Dendritic cell treated with granulocyte-macrophage colony-stimulating factor and Interleukin-4, amounts not matched to agents 40 ng/mL and 50 ng/mL, for 4 days (primary cell): ENCODE measurements around the gene VEPH1.

Source experiments
- H3K27ac Mint-ChIP-seq: one replicate; pipeline ENCODE4 v1.8.0; 2022; ENCODE audit warnings: mild to moderate bottlenecking, mixed read lengths
- H3K27me3 Mint-ChIP-seq: one replicate; pipeline ENCODE4 v1.8.0; 2022; ENCODE audit warnings: mild to moderate bottlenecking, mixed read lengths
- H3K36me3 Mint-ChIP-seq: one replicate; pipeline ENCODE4 v1.8.0; 2022; ENCODE audit warnings: low read depth, mixed read lengths
- H3K4me1 Mint-ChIP-seq: one replicate; pipeline ENCODE4 v1.8.0; 2022; ENCODE audit warnings: low read depth, mixed read lengths
- H3K4me3 Mint-ChIP-seq: one replicate; pipeline ENCODE4 v1.8.0; 2022; ENCODE audit warnings: mild to moderate bottlenecking, moderate library complexity, mixed read lengths
- H3K9me3 Mint-ChIP-seq: one replicate; pipeline ENCODE4 v1.8.0; 2022; ENCODE audit warnings: mixed read lengths
- intact Hi-C: fragments of 100-400 bp; cut with micrococcal nuclease; formaldehyde crosslinking; loops from one replicate; pipeline ENCODE4 v1.15.0; 2022

The VEPH1 gene

GRCh38 chr3:157513585-157513984 lies 10.4 kb upstream of the VEPH1 start:
- Mint-ChIP-seq H3K4me3 (no peak overlapping the region), H3K27me3 (no peaks in the 10 kb centered on the region), H3K9me3 (no peaks in the 10 kb centered on the region), H3K27ac (no peak overlapping the region), H3K4me1 (no peaks in the 10 kb centered on the region), H3K36me3 (no peaks in the 10 kb centered on the region)
- intact Hi-C loops: no loop called here

GRCh38 chr3:157512534-157512933 lies 9.3 kb upstream of the VEPH1 start:
- intact Hi-C loops: no loop called here
- H3K27ac Mint-ChIP-seq: no peak overlapping the region
- no peaks in the 10 kb centered on the region for H3K4me1 Mint-ChIP-seq
- H3K36me3 Mint-ChIP-seq: no peaks in the 10 kb centered on the region
- no peaks in the 10 kb centered on the region for H3K27me3 Mint-ChIP-seq
- H3K9me3 Mint-ChIP-seq: no peaks in the 10 kb centered on the region
- H3K4me3 Mint-ChIP-seq: no peak overlapping the region

- no peaks in the 10 kb centered on the region for H3K36me3 Mint-ChIP-seq
- no peaks in the 10 kb centered on the region for H3K27me3 Mint-ChIP-seq
- H3K27ac Mint-ChIP-seq: no peak overlapping the region
- H3K4me1 Mint-ChIP-seq: no peaks in the 10 kb centered on the region
- H3K4me3 Mint-ChIP-seq: no peak overlapping the region
- no peaks in the 10 kb centered on the region for H3K9me3 Mint-ChIP-seq
- intact Hi-C loops: no loop called here
These were observed 5.2 kb upstream of the VEPH1 start for GRCh38 chr3:157508461-157508860.

DNA sequence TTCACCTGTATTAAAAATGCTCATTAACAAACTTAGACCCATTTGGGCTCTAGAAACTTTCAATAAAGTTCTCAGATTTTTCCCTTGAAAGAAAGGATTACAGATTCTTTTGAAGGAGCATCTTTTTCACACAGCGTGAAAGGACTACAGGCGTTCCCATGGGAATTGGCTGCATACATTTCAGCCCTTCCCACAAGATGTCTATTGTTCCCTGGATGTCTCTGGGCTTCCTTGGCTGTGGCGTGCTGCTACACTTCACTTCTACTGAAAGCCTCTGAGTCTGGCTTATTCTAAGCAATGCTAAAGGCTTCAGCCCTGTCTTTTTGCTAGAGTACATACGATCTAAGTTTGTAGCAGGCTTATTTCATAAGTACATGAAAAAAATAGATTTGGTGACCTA lies 1.4 kb downstream of the VEPH1 start:
- no peaks in the 10 kb centered on the region for H3K36me3 Mint-ChIP-seq
- no peaks in the 10 kb centered on the region for H3K9me3 Mint-ChIP-seq
- H3K4me1 Mint-ChIP-seq: peaks cover 9% of the 10 kb centered on the region
- intact Hi-C loops: no loop called here
- peaks cover 34% of the 10 kb centered on the region for H3K27me3 Mint-ChIP-seq
- no peak overlapping the region for H3K27ac Mint-ChIP-seq
- no peak overlapping the region for H3K4me3 Mint-ChIP-seq

GRCh38 chr3:157500232-157500631 lies 3.0 kb downstream of the VEPH1 start:
- Mint-ChIP-seq H3K9me3 (no peaks in the 10 kb centered on the region), H3K4me1 (peaks cover 9% of the 10 kb centered on the region), H3K36me3 (no peaks in the 10 kb centered on the region), H3K27me3 (peaks cover 40% of the 10 kb centered on the region), H3K4me3 (no peak overlapping the region), H3K27ac (no peak overlapping the region)
- intact Hi-C loops: no loop called here

- Mint-ChIP-seq H3K27me3 (peaks cover 42% of the 10 kb centered on the region), H3K27ac (no peak overlapping the region), H3K9me3 (no peaks in the 10 kb centered on the region), H3K4me3 (peak overlapping the region; percentile 53), H3K36me3 (no peaks in the 10 kb centered on the region), H3K4me1 (peaks cover 9% of the 10 kb centered on the region)
- intact Hi-C loops: loop anchor here (10.0 kb wide), 1 partner anchor 145 kb away; no protein-coding TSS in a partner anchor
These were observed 3.8 kb downstream of the VEPH1 start for GRCh38 chr3:157499342-157499963.

- Mint-ChIP-seq H3K27ac (no peak overlapping the region), H3K4me3 (no peak overlapping the region), H3K4me1 (peaks cover 9% of the 10 kb centered on the region), H3K27me3 (peaks cover 42% of the 10 kb centered on the region), H3K9me3 (no peaks in the 10 kb centered on the region), H3K36me3 (no peaks in the 10 kb centered on the region)
- intact Hi-C loops: loop anchor here (10.0 kb wide), 1 partner anchor 144 kb away; no protein-coding TSS in a partner anchor
These were observed 4.8 kb downstream of the VEPH1 start for GRCh38 chr3:157498371-157498770.

GRCh38 chr3:157495846-157496245 lies 7.4 kb downstream of the VEPH1 start:
- H3K4me1 Mint-ChIP-seq: peaks cover 9% of the 10 kb centered on the region
- intact Hi-C loops: loop anchor here (10.0 kb wide), 1 partner anchor 141 kb away; no protein-coding TSS in a partner anchor
- H3K27me3 Mint-ChIP-seq: peaks cover 40% of the 10 kb centered on the region
- H3K36me3 Mint-ChIP-seq: no peaks in the 10 kb centered on the region
- H3K4me3 Mint-ChIP-seq: no peak overlapping the region
- no peaks in the 10 kb centered on the region for H3K9me3 Mint-ChIP-seq
- no peak overlapping the region for H3K27ac Mint-ChIP-seq

GRCh38 chr3:157494581-157495281 lies 8.5 kb downstream of the VEPH1 start:
- peaks cover 33% of the 10 kb centered on the region for H3K27me3 Mint-ChIP-seq
- H3K36me3 Mint-ChIP-seq: no peaks in the 10 kb centered on the region
- peaks cover 7% of the 10 kb centered on the region for H3K4me1 Mint-ChIP-seq
- H3K27ac Mint-ChIP-seq: no peak overlapping the region
- H3K9me3 Mint-ChIP-seq: no peaks in the 10 kb centered on the region
- intact Hi-C loops: loop anchor here (10.0 kb wide), 1 partner anchor 140 kb away; no protein-coding TSS in a partner anchor
- H3K4me3 Mint-ChIP-seq: no peak overlapping the region

GRCh38 chr3:157493627-157494550 lies 9.3 kb downstream of the VEPH1 start:
- Mint-ChIP-seq H3K27me3 (peaks cover 25% of the 10 kb centered on the region), H3K9me3 (no peaks in the 10 kb centered on the region), H3K36me3 (no peaks in the 10 kb centered on the region), H3K4me1 (peaks cover 5% of the 10 kb centered on the region), H3K4me3 (no peak overlapping the region), H3K27ac (no peak overlapping the region)
- intact Hi-C loops: loop anchor here (1.0 to 10.0 kb wide), 2 partner anchors 139 to 290 kb away; no protein-coding TSS in a partner anchor

DNA sequence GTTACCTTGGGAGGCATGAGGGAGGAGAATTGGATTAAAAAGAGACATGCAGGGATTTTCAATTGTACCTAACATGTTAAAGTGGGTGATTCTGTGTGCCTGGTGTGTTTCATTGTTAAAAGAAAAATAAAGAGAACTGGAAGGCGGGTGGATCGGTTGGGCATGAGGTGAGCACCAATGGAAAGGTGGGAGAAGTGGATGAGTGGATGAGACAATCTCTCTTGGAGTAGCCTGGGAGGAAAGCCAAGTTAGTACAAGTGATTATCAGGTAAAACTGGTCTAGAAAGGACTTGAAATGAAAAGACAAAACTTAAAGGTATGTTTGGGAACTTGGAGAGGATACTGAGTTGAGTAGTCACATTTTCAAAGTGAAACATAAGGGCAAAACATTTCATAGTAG lies 12.1 kb downstream of the VEPH1 start:
- Mint-ChIP-seq H3K36me3 (no peaks in the 10 kb centered on the region), H3K9me3 (no peaks in the 10 kb centered on the region), H3K4me3 (no peak overlapping the region), H3K27ac (no peak overlapping the region), H3K27me3 (peaks cover 9% of the 10 kb centered on the region), H3K4me1 (peaks cover 16% of the 10 kb centered on the region)
- intact Hi-C loops: loop anchor here (10.0 kb wide), 1 partner anchor 136 kb away; no protein-coding TSS in a partner anchor

- no peaks in the 10 kb centered on the region for H3K36me3 Mint-ChIP-seq
- H3K4me1 Mint-ChIP-seq: peaks cover 16% of the 10 kb centered on the region
- no peaks in the 10 kb centered on the region for H3K9me3 Mint-ChIP-seq
- intact Hi-C loops: no loop called here
- no peak overlapping the region for H3K27ac Mint-ChIP-seq
- H3K27me3 Mint-ChIP-seq: peaks cover 2% of the 10 kb centered on the region
- H3K4me3 Mint-ChIP-seq: no peak overlapping the region
These were observed 15.1 kb downstream of the VEPH1 start for GRCh38 chr3:157488144-157488543.

DNA sequence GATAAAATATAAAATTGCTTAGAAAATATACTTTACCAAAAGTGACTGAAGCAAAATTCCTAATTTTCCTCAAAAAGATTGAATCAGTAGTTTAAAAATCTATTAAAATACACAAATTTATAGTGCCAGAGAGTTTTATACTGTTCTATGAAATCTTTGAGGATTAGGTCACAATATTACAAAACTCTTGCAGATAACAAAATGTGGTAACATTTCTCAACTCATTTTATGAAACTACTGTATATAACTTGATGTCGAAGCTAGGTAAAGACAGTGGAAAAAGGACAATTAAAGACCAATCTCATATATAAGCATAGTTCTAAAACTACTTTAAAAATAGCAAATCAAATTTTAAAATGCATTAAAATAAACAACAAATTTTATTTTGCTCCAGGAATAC lies 15.9 kb downstream of the VEPH1 start:
- H3K27ac Mint-ChIP-seq: no peak overlapping the region
- intact Hi-C loops: no loop called here
- peaks cover 16% of the 10 kb centered on the region for H3K4me1 Mint-ChIP-seq
- no peak overlapping the region for H3K4me3 Mint-ChIP-seq
- H3K27me3 Mint-ChIP-seq: peaks cover 2% of the 10 kb centered on the region
- no peaks in the 10 kb centered on the region for H3K36me3 Mint-ChIP-seq
- H3K9me3 Mint-ChIP-seq: no peaks in the 10 kb centered on the region
